RCC 7860 (cell line): ENCODE results near the gene NME7.
A peak's percentile ranks its signal among the peaks of the same experiment; 100 is the strongest.

Experiments
- DNase-seq: peaks from one replicate; pipeline ENCODE4 v3.0.0-alpha.2; 2015; ENCODE audit warnings: low spot score
- FAIRE-seq: peaks from 2 replicates; lab custom pipeline; 2012; peaks lifted over from hg19 to GRCh38; lab: Jason Lieb, UNC

NME7 gene

GRCh38 chr1:169091480-169091941, 276.1 kb downstream of the NME7 start:
- DNase-seq (peak; percentile 88), FAIRE-seq (peak; percentile 80)

GRCh38 chr1:169090900-169091311, 276.7 kb downstream of the NME7 start:
- FAIRE-seq = no peak

GRCh38 chr1:169090308-169090899, 277.2 kb downstream of the NME7 start:
- FAIRE-seq = no peak

More at GRCh38 chr1:169090900-169091311, 276.7 kb downstream of the NME7 start:
- DNase-seq = no peak

GRCh38 chr1:169089776-169090175, 277.8 kb downstream of the NME7 start:
- no peak for FAIRE-seq
- DNase-seq = no peak

More at GRCh38 chr1:169090308-169090899, 277.2 kb downstream of the NME7 start:
- DNase-seq = no peak

- FAIRE-seq (no peak), DNase-seq (no peak)
Observed at GRCh38 chr1:169087876-169088275, 279.7 kb downstream of the NME7 start.

DNA sequence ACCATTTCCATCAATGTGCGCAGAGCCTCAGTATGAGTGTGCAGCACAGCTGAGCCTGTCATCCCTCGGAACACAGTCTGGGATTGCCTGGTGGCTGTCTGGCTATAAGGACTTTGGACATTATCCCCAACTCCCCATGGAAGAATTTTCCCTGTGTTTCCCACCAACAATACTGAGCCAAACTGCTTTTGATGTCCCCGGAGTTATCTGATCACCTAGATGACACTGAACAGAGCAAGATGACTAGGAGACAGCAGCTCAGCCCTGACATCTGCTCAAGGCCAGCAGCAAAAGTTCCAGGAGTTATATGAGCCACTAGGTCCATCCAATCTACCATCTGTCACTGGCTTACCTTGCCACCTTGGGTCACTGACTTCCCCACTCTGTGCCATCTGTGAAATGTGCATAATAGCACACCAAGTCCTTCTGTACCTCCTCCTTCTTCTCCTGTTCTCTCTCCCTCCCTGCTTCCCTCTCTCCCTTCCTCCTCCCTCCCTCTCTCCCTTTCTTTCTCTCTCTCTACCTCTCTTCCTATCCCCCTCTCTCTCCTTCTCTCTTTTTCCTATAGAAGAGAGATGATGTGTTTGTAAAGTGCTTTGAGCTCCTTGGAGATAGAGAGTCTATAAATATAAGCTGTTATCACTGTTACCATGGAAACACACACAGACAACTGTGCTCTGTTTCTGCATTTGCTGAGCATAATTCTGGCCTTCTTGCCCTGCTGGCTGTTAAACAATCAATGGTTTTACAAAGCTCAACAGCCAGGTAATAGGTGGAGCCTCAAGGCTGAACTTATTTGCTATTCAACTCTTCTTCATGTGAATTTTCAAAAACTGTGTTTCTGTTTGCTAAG, 280.8 kb downstream of the NME7 start:
- FAIRE-seq = no peak
- no peak for DNase-seq

DNA sequence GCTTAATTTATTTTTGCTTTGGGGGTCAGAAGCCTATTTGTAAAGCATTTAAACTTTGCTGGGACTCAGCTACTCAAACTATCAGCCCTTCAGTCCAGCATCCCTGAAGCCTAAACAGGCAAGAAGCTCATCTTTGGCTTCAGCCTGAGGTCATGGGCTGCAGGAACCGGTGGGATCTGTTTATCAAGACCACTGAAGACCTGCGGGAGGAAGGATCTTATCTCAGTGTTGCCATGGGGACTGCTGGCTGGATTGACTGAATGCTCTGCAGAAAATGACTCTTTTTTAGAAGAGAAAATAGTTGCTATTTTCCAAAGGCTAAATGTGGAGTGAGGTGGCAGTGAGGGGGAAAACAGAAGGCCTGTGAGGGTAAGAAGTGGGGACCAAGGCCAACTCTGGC, 281.7 kb downstream of the NME7 start:
- DNase-seq = no peak
- no peak for FAIRE-seq
